NCI-H1417 treated with DMSO at 0.1 percent for 48 hours (cell line): Measurements from ENCODE around the gene SLC4A1AP.
A peak's percentile ranks its signal among the peaks of the same experiment; 100 is the strongest.
"Not testable (repeated sequence)": the region's sequence is repeated elsewhere in the genome, so short reads cannot be mapped to it uniquely, and the experiment has no call there.

ENCODE experiments used
- DNase-seq: peaks from one replicate; lab custom pipeline; 2025; lab: John Stamatoyannopoulos, UW

SLC4A1AP gene

GRCh38 chr2:27651056-27651455 is 12.6 kb upstream of the SLC4A1AP start:
- DNase-seq: no peak

GRCh38 chr2:27652341-27652740 is 11.3 kb upstream of the SLC4A1AP start:
- no peak for DNase-seq

- no peak for DNase-seq
Observed at GRCh38 chr2:27652790-27653189, 10.9 kb upstream of the SLC4A1AP start.

- no peak for DNase-seq
Observed at GRCh38 chr2:27653397-27653796, 10.3 kb upstream of the SLC4A1AP start.

GRCh38 chr2:27655155-27655951 is 8.3 kb upstream of the SLC4A1AP start:
- no peak for DNase-seq

GRCh38 chr2:27661371-27661770 is 2.3 kb upstream of the SLC4A1AP start:
- DNase-seq: no peak

GRCh38 chr2:27664154-27664574 is 475 bp downstream of the SLC4A1AP start:
- DNase-seq: no peak

- DNase-seq: no peak
Observed at GRCh38 chr2:27664622-27665363, 1.1 kb downstream of the SLC4A1AP start.

- no peak for DNase-seq
Observed at GRCh38 chr2:27667446-27667845, 3.8 kb downstream of the SLC4A1AP start.

- no peak for DNase-seq
Observed at GRCh38 chr2:27671235-27671634, 7.5 kb downstream of the SLC4A1AP start.

GRCh38 chr2:27672723-27673486 is 9.2 kb downstream of the SLC4A1AP start:
- no peak for DNase-seq

GRCh38 chr2:27680571-27680970 is 16.9 kb downstream of the SLC4A1AP start:
- DNase-seq: no peak

- DNase-seq: no peak
Observed at GRCh38 chr2:27681841-27682240, 18.2 kb downstream of the SLC4A1AP start.

GRCh38 chr2:27682334-27682771 is 18.7 kb downstream of the SLC4A1AP start:
- DNase-seq: not testable (repeated sequence)

- peak; percentile 93 for DNase-seq
Observed at GRCh38 chr2:27683390-27684071, 19.8 kb downstream of the SLC4A1AP start.

- not testable (repeated sequence) for DNase-seq
Observed at GRCh38 chr2:27685006-27685405, 21.3 kb downstream of the SLC4A1AP start.

GRCh38 chr2:27685577-27685976 is 21.9 kb downstream of the SLC4A1AP start:
- DNase-seq: no peak

- DNase-seq: no peak
Observed at GRCh38 chr2:27687232-27687631, 23.5 kb downstream of the SLC4A1AP start.

GRCh38 chr2:27689424-27689823 is 25.7 kb downstream of the SLC4A1AP start:
- no peak for DNase-seq

GRCh38 chr2:27690052-27690451 is 26.4 kb downstream of the SLC4A1AP start:
- DNase-seq: no peak

GRCh38 chr2:27697660-27698059 is 34.0 kb downstream of the SLC4A1AP start:
- no peak for DNase-seq

GRCh38 chr2:27701676-27702075 is 38.0 kb downstream of the SLC4A1AP start:
- no peak for DNase-seq
